Uterus (tissue), 2 donors: ENCODE measurements around the gene OR5H15.

Source experiments
- POLR2A ChIP-seq, 2 donors: fragments of 450-650 bp; IDR thresholded peaks; one replicate each; pipeline ENCODE4 v1.6.1; 2016; ENCODE audit warnings: antibody characterized with exemption in 2 of 2, mild to moderate bottlenecking in 1 of 2, moderate library complexity in 1 of 2
- TF ChIP-seq, protein P1 (sequence below), 4 experiments: fragments of 200-600 bp in 2 of 4; fragments of 450-650 bp in 2 of 4; sonication (generic) in 2 of 4; IDR thresholded peaks; one replicate each; pipeline ENCODE4 v1.5.1; 2016 to 2019; ENCODE audit warnings: antibody characterized with exemption in 4 of 4, mild to moderate bottlenecking in 2 of 4, moderate library complexity in 1 of 4

- no peak for TF ChIP-seq POLR2A (IDR thresholded peaks at IDR 0.05)
- TF ChIP-seq, protein P1, sequence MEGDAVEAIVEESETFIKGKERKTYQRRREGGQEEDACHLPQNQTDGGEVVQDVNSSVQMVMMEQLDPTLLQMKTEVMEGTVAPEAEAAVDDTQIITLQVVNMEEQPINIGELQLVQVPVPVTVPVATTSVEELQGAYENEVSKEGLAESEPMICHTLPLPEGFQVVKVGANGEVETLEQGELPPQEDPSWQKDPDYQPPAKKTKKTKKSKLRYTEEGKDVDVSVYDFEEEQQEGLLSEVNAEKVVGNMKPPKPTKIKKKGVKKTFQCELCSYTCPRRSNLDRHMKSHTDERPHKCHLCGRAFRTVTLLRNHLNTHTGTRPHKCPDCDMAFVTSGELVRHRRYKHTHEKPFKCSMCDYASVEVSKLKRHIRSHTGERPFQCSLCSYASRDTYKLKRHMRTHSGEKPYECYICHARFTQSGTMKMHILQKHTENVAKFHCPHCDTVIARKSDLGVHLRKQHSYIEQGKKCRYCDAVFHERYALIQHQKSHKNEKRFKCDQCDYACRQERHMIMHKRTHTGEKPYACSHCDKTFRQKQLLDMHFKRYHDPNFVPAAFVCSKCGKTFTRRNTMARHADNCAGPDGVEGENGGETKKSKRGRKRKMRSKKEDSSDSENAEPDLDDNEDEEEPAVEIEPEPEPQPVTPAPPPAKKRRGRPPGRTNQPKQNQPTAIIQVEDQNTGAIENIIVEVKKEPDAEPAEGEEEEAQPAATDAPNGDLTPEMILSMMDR (IDR thresholded peaks at IDR 0.05): no peak
These were observed 36.1 kb upstream of the OR5H15 start, which contains the start of gene OR5H1 for GRCh38 chr3:98130421-98130820.
